GM18499 (cell line): Measurements from ENCODE around the gene FBRSL1.

Experiments
- ATAC-seq: cut with Tn5 transposase; IDR thresholded peaks from one replicate; pipeline ENCODE4 v1.9.1; 2021; ENCODE audit warnings: moderate number of reproducible peaks; ENCODE audit not compliant: insufficient read depth, unreplicated experiment

FBRSL1 gene

DNA sequence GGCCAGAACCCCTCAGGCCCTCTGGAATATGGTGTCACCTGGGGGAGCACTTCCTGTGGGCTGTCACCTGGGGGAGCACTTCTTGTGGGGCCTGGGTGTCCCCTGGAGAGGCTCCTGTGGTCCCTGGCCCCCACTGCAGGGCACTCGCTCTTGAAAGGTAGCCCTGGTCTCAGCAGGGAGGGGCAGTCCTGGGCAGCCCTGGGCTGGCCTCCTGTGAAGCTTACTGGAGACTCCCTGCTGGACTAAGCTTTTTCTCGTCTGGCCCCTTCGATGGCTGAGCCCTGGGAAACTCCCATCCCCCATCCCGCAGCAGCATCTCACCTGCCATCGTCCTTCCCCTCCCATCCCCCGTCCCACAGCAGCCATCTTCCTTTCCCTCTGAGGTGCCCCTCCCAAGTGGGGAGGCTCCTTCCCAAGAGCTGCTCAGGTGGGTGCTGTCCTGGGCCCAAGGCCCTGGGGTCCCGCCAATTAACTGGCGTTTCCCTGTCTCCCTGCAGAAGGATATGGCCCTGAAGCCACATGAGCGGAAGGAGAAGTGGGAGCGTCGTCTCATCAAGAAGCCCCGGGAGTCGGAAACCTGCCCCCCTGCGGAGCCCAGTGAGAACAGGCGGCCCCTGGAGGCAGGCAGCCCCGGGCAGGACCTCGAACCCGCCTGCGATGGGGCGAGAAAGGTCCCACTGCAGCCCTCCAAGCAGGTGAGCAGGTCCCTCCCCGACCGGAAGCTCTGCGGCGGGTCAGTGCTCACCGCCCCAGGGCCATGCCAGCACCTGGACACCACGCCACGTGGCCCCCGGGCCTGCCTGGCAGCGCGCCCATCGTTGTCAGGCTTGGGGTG lies 17.9 kb downstream of the FBRSL1 start:
- no peak for ATAC-seq

DNA sequence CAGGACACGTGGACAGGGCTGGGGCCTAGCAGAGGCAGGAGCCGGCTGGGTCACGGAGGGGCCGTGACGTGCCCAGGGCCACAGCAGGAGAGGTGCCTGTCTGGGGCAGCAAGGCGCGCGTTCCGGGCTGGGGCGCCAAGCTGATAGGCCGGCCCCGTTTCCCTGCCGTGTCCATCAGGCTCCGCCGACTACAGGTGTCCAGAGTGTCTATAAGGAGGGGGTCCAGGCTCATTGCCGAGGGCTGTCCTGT lies 18.5 kb downstream of the FBRSL1 start:
- no peak for ATAC-seq

DNA sequence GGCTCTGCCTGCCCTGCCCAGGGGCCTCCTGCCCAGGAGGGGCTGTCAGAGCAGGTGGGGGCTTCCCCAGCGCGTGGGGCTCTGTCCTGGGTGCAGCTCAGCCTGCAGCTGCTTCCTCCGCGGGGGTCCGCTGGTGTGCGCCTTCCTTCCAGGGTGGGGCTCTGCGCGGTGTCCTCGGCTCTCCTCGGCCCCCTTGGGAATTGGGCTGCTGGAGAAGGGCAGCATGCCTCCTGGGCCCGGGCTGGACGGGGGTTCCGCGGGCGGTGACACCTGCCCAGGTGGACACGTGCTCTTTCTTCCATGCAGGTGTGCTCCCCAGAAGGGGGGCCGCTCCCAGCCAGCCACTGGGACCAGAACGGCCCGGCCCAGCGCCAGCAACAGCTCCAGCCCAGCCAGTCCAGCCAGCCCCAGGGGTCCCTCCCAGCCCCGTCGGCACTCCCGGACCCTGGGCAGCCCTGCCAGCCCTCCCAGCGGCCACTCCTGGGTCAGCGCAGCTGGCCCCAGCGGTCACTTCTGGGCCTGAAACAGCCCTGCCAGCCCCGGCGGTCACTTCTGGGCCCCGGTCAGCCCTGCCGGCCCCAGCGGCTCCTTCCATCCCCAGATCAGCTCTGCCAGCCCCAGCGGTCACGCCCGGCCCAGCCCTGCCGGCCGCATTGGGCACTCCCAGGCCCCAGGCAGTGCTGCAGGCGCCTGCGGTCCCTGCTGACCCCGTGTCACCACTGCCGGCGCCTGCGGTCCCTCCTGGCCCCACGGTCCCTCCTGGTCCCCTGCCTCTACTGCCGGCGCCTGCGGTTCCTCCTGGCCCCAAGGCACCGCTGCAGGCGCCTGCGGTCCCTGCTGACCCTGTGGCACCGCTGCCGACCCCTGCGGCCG lies 19.1 kb downstream of the FBRSL1 start:
- ATAC-seq = no peak

DNA sequence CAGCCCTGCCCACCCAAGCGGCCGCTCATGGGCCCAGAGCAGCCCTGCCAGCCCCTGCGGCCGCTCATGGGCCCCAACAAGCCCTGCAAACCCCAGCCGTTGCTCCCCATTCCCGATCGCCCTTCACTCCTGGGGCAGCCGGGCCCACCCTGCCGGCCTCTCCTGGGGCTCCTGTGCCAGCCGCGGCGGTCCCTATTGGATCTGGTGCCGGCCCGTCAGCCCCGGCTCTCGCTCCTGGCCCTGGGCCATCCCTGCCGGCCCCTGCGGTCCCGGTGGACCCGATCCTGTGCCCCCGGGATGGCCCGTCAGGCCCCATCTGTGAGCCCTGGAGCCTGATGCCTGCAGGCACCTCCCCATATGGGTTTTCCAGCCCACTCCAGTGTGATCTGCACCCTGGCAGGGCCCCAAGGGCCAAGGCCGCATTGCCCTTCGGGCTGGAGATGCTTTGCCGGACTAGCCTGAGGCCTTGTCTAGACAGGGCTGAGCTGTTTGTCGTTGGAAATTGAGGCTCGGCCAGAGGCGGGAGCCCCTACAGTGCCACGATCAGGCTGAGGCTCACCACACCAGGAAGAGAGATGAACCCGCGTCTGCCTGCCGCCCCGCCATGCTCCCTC lies 20.3 kb downstream of the FBRSL1 start:
- ATAC-seq = no peak

DNA sequence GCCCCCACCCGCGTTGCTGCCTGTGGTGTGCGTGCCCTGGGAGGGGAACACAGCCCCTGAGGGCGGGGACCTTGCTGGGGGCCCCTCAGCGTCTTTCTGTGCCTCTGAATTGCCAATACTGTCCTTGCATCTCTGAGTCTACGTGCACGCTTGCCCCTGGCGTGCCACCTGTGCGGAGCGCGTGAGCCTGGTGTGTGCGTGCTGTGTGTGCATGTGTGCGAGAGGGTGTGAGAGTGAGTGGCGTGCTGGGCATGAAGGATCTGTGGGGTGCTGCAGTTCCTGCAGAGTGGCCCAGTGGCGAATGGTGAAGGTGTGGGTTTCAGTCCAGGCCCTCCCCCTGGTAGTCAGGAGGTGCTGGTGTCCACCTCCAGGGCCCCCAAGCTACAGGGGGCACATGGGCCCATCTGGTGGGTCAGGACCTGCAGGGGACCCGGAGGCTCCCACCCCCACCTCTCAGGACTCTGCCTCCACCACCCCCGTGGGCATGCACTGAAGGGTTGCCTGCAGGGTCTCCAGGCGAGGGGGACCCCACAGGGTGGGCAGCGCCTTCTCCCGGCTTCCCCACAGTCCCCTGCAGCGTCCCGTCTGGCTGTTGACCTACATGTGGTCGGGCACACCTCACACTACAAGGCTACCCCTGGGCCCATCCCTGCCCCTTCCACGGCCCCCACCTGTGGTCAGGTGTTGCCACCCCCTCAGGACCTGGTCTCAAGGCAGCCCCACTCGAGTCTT lies 21.0 kb downstream of the FBRSL1 start:
- ATAC-seq = no peak

DNA sequence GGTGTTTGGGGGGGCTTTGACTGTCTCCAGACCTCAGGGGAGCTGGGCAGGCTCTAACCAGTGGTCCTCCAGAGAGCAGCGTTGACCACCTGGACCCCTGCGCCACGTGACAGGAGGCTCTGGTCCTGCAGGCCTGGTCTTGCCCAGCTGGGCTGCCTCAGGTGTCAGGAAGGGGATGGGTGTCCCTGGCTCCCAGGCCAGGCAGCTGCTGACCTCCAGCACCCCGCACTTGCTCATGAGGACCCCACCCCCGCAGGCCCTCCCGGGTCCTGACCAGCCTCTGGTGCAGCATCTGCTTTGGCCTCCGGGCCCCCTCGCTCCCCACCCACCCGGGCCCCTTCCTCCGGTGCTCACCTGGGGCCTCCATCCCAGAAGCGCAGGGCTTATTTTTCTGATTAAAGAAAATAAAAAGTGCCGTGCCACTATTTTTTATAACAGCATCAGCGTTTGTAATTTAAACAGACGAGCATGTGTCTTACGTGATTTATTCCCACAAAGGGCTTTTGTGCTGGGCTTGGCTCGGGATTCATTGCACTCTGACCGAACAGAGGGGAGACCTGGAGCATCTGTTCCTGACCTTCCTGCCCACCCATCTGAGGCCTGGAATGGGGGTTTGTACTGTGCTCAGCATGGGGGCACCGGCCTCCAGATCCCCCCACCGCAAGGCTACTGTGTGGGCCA lies 21.7 kb downstream of the FBRSL1 start:
- ATAC-seq = no peak

DNA sequence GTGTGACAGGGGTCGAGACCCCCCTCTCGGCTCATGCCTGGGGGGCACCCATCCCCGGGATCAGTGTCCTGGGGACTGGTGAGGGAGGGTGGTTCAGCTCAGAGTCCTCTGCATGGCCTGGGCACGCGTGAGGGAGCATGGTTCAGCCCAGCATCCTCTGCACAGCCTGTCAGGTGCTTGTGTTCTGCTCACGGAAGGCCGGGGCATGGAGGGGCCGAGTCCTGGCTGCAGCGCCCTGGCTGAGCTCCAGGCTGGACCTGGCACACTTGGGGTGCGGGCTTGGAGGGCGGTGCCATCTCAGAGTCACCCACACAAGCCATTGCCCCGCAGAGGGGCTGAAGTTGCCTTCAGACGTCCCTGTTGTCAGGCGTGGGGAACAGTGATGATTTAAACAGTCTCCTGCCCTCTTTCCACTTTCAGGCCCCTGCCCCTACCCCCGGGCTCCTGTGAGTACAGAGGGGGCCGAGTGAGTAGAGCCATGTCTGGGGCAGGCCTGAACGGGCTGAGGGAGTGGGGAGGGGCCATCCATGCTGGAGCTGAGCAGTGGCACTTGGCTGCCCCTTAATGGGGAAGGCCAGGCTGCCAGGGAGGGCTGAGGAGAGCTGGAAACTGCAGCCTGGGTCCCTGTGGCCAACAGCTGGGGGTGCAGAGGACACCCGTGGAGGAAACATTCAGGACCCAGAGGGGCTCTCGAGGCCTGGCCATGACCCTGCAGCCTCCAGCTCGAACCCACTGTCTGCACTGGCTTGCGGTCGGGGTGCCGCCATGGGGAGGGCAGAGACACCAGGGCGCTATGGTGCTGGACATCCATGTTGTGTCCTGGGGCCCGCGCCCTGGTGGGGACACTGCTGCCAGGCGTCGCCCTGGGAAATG lies 22.5 kb downstream of the FBRSL1 start:
- no peak for ATAC-seq

DNA sequence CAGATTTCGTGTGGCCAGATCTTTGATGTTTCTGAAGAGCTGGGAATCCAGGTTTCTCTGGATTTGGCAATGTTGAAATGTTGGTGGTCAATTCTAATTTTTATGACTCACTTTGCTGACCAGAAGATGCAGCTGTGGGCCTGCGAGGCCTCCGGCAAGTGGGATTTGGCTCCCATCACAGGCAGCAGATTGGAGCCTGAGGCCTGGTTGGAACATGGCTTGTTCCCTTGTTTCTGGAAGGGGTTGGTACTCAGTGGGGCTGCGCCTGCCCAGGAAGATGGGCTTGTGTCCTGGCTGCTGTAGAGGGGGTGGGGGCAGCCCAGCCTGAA lies 23.1 kb downstream of the FBRSL1 start:
- no peak for ATAC-seq

DNA sequence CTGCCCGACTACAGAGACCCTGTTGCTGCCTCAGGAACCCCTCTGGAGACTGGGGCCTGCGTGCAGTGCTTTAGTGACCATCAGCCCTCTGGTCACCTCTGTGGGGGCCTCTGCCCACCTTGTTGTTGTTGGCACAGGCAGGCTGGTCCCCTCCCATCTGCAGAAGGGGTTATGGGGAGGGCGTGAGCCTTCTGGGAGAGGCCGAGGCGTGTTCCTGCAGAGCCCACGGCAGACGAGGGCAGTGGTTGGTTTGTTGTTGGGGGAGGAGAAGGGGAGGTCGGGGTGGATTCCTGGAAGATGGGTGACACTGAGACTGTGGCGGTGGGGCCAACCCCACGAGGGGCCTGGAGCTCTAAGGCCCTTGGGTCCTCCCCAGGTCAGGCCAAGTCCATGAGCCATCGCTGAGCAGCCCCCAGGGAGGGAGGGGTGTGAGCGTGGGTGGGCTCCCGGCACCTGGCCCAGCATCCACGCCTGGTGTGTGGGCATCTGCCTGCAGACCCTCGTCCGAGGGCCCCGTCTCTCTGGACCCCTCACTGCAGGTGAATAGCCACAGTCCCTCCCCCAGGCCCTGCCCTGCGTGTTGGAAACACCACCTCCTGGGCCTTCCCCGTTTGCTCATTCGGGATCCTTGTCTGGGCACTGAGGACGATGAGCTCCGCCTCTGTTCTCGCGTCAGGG lies 23.6 kb downstream of the FBRSL1 start:
- no peak for ATAC-seq

DNA sequence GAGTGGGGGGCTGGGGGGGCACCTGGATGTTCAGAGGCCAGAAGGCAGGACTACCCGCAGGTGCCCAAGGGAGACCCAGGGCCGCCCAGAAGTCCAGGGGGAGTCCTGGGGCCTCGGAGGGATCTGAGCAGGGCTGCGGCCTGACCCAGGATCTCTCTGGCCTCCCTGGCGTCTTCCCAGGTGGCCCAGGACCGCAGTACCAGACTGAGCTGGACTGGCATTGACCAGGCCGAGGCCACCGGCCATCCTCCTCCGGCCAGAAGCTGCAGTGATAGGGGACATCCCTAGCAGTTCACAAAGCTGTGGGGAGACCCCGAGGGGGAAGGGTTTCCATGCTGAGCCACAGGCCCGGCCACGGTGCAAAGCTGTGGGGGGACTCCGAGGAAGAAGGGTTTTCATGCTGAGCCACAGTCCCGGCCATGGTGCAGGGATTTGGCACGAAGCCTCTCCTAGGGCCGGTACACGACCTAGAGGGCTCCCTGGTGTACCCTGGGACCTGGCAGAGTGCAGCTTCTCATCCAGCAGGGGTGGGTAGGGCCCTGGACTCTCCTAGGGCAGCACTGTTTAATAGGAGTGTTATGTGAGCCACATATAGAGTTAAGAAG lies 24.4 kb downstream of the FBRSL1 start:
- ATAC-seq = no peak

DNA sequence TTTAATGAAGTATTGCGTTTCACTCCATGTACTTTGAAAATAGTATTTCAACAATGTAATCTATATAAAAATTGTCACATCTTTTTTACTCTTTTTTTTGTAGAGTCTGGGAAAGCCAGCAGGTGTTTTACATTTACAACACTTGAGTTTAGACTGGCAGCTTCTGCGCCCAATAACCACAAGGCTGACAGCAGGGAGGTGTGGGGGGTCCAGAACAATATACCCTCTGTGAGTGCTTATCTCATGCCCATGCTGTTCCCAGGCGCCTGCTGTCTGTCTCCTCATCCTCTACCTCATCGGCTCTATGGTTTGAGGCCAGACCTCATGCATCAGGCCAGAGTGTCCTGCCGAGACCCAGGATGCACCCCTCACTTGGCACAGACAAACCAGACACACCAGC lies 24.9 kb downstream of the FBRSL1 start:
- ATAC-seq = no peak

DNA sequence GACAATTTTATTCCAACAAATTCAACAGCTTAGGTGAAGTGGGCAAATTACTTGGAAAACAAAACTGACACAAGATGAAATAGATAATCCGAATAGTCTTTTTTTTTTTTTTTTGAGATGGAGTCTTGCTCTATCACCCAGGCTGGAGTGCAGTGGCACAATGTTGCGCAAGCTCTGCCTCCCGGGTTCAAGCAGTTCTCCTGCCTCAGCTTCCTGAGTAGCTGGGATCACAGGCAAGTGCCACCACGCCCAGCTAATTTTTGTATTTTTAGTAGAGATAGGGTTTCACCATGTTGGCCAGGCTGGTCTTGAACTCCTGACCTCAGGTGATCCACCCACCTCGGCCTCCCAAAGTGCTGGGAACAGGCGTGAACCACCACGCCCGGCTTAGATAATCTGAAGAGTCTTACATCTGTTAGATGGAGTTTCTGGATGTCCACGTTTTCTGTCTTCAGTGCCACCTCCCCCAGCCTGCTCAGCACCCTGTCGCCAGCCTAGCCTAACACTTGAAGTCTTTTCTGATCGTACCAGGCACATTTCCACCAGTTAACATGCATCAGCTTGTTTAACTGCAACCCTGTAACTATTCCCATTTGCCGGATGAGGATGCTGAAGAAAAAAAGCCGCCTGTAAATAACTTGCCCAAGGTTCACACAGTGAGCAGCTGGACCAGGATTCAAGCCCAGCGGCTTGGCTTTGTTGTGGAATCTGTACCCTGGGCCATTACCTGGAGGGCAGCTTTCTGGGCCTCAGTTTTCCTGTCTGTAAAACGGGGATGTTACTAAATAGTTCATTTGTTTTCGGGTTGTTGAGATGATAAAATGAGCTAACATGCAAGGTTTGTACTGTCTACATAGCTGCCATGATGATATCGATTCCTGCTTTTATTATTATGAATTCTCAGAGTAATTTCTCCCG lies 26.4 kb downstream of the FBRSL1 start:
- ATAC-seq = no peak

DNA sequence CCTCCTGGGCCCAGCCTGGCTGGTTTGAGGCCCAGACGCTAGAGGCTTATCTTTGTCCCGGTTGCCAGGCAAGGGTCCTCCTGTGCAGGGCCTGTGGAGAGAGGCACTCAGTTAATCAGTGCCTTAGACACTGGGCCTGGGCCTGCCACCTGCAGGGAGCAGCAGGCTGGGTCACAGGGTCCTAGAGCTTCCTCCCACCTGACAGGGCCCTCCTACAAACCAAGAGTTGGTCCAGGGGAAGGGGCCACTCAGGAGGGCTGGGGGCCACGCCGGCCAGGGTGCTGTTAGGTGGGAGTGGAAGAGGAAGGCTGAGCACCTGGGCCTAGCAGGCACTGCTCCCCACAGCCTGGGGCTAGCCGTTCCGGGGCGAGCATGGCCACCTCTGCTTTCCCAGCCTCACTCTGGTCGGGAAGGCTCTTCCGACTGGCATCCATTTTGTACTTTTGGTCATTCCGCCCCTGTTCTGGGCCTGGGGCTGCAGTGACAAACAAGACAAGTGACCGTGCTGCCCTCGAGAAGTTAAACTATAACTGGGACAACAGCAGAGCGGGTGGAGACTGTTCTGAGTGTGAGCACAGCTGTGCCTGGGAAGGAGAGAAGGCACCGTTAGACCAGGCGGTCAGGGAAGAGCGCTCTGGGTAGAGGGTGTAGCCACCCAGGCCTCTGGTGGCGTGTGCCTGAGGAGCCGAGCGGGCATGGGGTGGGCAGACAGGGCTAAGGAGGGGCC lies 27.2 kb downstream of the FBRSL1 start:
- ATAC-seq = no peak

DNA sequence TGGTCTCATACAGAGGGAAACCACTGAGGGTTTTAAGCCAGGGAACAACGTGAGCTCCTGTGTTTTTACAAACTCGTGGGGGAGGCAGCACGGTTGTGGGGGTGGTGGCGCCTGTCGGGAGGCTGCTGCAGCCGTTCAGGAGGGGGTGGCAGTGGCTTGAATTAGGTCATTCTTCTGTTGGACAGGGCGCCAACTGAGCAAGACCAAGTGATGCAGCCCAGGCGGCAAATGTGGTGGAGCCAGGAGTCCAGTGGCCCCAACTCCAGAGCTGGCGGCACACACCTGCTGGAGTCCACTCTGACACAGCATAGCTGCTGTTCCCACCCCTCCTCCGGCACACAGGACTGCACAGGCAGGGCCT lies 27.8 kb downstream of the FBRSL1 start:
- ATAC-seq = no peak

DNA sequence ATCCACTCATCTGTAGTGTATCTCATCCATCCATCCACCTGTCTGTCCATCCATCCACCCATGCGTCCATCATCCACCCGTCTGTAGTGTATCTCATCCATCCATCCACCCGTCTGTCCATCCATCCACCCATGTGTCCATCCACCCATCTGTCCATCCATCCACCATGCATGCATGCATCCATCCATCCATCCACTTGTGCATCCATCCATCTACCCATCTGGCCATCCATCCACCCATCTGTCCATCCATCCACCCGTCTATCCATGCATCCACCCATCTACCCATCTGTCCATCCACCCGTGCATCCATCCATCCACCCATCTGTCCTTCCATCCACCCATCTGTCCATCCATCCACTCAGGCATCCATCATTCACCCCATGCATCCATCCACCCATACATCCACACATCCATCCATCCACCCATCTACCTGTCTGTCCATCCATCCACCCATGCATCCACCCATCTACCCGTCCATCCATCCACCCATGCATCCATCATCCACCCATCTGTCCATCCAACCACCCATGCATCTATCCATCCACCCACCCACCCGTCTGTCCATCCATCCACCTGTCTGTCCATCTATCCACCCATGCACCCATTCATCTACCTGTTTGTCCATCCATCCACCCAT lies 28.5 kb downstream of the FBRSL1 start:
- ATAC-seq = no peak

DNA sequence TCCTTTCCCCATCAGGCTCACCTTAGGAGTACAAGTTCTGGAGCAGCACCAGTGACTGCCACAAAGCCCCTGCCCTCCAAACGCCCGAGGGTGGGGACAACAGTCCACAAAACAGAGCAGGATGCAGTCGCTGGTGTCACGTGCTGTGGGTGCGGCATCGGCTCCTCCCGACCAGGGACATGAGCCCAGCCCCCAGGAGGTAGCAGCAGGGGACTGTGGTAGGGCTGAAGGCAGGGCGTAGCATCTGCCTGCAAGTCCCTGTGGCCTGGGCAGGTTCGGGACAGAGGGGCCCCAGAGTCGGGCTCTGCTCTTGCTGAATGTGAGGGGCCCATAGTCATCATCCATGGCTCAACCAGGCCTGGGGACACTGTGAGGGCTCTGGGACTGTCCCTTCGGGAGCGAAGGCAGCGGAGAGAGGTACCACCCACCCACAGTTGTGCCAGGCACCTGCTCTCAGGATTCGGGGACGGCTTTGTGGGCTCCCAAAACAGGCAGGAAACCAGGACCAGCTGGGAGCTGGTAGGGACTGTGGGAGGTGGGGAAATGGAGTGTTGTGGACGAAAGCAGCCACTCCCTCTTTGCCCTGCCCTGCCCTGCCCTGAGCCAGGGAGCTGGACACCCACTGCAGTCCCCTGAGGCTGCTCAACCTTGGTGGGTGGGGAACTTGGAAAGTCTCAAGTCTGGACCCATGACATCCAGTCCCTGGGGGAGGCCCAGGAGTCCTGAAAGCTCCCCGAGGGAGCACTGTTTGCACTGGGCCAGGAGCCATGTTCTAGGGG lies 30.7 kb downstream of the FBRSL1 start:
- no peak for ATAC-seq
